NCI-H1417 treated with DMSO at 0.1 percent for 48 hours (cell line): ENCODE results near the gene TLK2.

Source experiments
- DNase-seq: peaks from one replicate; lab custom pipeline; 2025; lab: John Stamatoyannopoulos, UW

The TLK2 gene

DNA sequence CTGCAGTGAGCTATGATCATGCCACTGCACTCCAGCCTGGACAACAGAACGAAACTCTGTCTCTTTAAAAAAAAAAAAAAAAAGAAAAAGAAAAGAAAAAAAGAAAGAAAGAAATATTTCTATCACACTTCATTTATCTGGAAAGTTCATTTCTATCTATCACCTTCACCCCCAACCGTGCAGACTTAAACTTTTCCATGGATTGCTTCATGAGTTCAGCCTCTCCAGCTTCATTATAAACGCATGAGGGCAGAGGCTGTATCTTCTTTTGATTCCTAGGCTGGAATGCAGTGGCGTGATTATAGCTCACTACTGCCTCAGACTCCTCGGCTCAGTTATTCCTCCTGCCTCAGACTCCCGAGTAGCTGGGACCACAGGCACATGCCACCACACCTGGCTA, 177.0 kb downstream of the TLK2 start:
- no peak for DNase-seq

DNA sequence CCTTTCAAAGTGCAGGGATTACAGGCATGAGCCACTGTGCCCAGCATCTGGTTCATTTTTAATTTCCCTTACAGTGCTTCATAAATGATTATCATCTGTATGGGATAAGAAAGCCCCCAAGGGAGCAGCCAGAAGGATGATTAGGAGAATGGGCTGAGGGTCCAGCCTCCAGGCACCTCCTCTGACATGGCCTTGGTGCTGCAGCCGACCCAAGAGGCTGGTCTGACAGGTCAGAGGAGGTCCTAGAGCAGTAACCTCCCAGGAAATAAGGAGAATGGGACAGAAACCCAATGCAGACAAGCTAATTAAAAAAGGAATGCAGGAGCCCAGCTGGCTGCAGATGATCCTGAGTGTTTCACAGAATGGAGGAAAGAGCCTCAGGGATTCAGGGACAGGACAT, 177.8 kb downstream of the TLK2 start:
- no peak for DNase-seq

DNA sequence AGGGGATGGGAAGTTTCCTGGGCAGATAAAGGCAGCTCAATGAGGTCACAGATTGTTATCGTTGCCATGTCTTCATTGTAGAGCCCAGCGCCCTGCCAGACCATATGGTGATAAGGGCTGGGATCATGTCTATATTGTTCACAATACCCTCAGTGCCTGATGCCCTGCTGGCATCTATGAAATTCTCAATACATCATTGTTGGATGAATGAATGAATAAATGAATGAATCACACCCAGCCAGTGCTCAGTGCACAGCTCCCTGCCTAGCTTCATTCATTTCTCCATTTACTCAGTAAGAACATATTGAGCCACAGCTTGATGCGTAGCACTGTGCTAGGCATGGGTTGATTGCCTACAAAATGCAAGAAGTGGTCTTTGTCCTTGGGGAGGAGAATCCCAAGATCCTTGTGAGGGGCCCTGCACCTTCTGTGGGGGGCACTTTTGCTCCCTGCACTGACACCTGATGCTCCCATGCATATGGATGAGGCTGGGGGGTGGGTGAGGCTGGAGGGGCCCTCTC, 178.6 kb downstream of the TLK2 start:
- DNase-seq: no peak

DNA sequence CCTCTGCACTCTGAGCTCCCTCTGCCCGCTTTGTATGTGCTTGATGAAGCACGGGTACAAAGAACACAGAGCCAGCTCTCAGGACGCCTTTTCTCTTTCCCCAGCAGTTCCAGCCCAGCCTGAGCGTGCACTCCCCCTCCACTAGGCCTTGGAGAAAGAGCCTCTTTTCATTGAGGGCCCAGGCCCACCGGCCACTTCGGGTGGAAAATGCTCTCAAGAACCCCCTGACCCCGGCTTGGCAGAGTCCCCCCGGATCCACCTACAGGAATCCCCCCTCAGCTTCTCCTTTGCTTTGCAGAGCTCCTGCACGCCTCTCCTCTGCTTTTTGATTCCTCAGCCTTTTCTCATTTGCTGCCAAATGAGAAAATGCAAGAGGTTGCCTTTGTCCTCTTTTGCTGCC, 179.1 kb downstream of the TLK2 start:
- no peak for DNase-seq

DNA sequence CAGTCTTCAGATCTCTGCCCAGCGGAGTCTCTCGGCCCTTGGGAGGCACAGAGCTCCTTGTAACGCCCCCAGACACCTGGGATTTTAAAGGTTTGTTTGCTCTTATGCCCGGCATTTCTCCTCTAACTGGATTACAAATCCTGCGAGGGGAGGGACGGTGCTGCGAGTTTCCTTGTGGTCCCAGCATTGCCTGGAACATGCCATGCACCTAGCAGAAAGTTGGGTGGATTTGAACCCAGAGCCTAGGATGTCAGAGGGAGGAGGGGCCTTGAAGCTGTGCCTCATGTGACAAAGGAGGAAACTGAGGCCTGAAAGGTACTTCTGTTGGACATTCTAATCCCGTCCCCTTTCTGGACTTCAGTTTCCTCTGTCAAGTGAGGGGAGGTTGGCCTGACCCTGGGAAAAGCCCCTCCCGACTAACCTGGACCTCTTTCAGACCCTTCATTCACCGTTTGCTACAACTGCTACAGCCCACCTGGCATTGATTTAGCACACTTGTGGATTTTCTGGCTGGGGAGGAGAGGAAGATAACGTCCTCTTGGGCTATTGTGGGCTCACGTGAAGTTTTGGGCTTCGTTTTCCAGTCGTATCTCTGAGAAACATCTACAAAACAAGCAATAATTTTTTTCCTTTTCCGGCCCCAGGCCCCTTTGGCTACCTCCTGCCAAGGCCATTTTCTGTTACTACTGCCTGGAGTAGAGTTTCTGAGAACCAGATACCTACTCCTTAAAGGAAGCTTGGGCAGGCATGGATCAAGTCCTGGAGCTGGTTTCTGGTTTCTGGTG, 179.7 kb downstream of the TLK2 start:
- DNase-seq: no peak

DNA sequence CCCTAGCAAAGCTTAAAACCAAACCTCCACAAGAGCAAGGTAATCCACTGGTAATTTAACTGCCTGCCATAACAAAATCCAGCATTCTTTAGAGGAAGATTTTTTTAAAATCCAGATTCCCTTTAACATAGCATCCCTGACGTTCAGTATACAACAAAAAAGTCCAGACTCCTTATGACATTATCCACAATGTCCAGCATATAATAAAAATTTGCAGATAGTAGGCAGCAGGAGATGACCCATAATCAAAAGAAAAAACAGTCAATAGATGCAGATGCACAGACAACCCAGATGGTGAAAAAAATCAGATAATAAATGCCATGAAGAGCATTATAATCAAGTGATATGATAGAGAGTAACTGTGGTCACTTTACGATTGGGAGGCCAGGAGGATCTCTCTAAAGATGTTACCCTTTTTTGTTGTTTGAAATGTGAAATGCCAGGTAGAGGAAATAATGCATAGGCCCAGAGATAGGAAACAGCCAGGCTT, 182.0 kb downstream of the TLK2 start:
- DNase-seq: no peak

DNA sequence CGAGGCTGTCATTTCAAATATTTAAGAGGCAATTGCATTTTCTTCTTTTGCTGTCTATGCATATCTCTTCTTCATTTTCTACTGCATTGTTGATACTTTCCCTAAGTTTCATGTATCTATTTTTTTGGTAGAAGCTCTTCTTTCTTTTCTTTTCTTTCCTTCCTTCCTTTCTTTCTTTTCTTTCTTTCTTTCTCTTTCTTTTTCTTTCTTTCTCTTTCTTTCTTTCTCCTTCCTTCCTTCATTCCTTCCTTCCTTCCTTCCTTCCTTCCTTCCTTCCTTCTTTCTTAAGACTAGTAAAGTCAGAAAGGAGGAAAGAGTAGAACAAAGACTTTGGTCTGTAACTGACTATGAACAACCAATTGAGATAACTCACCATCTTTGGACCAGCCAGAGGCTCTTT, 182.7 kb downstream of the TLK2 start:
- no peak for DNase-seq

DNA sequence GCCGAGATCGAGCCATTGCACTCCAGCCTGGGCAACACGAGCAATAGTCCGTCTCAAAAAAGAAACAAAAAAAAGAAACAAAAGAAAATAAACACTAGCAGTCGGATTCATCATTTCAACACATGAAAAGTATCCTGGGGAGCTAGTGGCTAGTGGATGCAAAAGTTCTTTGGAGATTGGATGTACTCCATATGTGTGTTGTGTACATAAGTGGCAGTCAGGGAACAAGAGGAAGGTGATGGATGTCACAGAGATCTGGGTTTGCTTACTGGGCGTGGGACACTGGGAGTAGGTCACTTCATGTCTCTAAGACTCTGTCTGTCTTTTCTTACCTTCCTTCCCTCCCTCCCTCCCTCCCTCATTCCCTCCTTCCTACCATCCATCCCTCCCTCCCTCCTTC, 184.2 kb downstream of the TLK2 start:
- no peak for DNase-seq
